Esophagus squamous epithelium (tissue), 4 donors: Measurements from ENCODE around the gene PHACTR3.

Experiments
- CTCF ChIP-seq, 6 experiments: fragments of 450-650 bp in 4 of 6; fragments of 200-600 bp in 2 of 6; sonication (generic) in 2 of 6; IDR thresholded peaks; one replicate each; pipeline ENCODE4 v1.5.1; 2016 to 2019; ENCODE audit warnings: antibody characterized with exemption in 6 of 6, mild to moderate bottlenecking in 4 of 6, moderate library complexity in 4 of 6
- POLR2A ChIP-seq, 4 donors: fragments of 450-650 bp; IDR thresholded peaks; one replicate each; pipeline ENCODE4 v1.6.1; 2017; ENCODE audit warnings: antibody characterized with exemption in 4 of 4, mild to moderate bottlenecking in 4 of 4, moderate library complexity in 3 of 4

DNA sequence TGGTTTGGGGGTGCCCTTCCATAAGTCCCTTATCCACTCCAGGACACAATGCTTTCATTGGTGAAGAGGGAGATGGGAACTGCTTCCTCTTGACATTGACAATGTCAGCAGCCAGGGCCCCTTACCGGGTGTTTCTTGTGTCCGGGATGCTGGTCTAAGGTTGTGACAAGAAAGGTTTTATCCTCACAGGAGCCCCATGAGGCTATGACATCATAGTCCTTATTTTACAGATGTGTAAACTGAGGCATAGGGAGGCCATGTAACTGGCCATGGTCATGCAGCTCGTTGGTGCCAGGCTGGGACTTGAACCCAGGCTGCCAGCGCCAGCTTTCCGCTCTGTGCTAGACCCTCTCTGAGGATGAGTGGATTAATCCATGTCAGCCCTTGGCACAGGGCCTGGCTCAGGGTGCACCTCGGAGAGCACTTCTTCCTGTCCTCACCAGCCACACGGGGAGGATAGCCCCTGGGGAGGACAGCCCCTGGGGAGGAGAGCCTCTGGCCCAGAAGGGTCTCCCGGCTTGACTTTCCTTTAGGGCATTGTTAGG, 171.8 kb downstream of the PHACTR3 start:
- TF ChIP-seq POLR2A (IDR thresholded peaks at IDR 0.05) (no peak), CTCF (IDR thresholded peaks at IDR 0.05) (no peak)
